T47D (cell line): Measurements from ENCODE around the gene ABCA6.

Experiments
- DNase-seq, 2 experiments: peaks; one replicate each; pipeline versions ENCODE4 v3.0.0 to v3.0.0-alpha.2; 2011 to 2012; ENCODE audit warnings: low read depth in 1 of 2, low spot score in 1 of 2
- JUND ChIP-seq: IDR thresholded peaks from 2 replicates; pipeline ENCODE4 v1.6.1; 2012; ENCODE audit warnings: low read depth
- in situ Hi-C: cut with HindIII; loops from 2 replicates; pipeline ENCODE4 v1.10.0; 2016; ENCODE audit warnings: low sequenced_read_pairs, low pct_unique_long_range_greater_than_20kb

Gene ABCA6

GRCh38 chr17:69064001-69064400 lies 77.7 kb downstream of the ABCA6 start:
- DNase-seq = no peak
- no peak for TF ChIP-seq JUND
- in situ Hi-C loops = no loop called here

GRCh38 chr17:69062860-69063581 lies 78.7 kb downstream of the ABCA6 start:
- TF ChIP-seq JUND = no peak
- no peak for DNase-seq
- in situ Hi-C loops = no loop called here

GRCh38 chr17:69061721-69062556 lies 79.8 kb downstream of the ABCA6 start:
- no peak for DNase-seq
- in situ Hi-C loops = no loop called here
- no peak for TF ChIP-seq JUND

- no peak for TF ChIP-seq JUND
- no peak for DNase-seq
- in situ Hi-C loops = no loop called here
These were observed 80.9 kb downstream of the ABCA6 start, which contains the start of gene ABCA9 for GRCh38 chr17:69060822-69061221. Gene ABCA9 (minus strand): TSS chr17:69060927. CDS start chr17:69051126, 9,801 bp downstream.

- no peak for TF ChIP-seq JUND
- in situ Hi-C loops = no loop called here
- DNase-seq = no peak
These were observed 82.1 kb downstream of the ABCA6 start for GRCh38 chr17:69059458-69060175.

GRCh38 chr17:69058165-69058564 lies 83.5 kb downstream of the ABCA6 start:
- in situ Hi-C loops = no loop called here
- no peak for DNase-seq

GRCh38 chr17:69057280-69057679 lies 84.4 kb downstream of the ABCA6 start:
- in situ Hi-C loops = no loop called here
- no peak for DNase-seq
- no peak for TF ChIP-seq JUND

More at GRCh38 chr17:69058165-69058564, 83.5 kb downstream of the ABCA6 start:
- no peak for TF ChIP-seq JUND

GRCh38 chr17:69056179-69056823 lies 85.4 kb downstream of the ABCA6 start:
- in situ Hi-C loops = no loop called here
- DNase-seq = no peak
- no peak for TF ChIP-seq JUND

GRCh38 chr17:69055334-69055733 lies 86.4 kb downstream of the ABCA6 start:
- no peak for TF ChIP-seq JUND
- DNase-seq = no peak
- in situ Hi-C loops = no loop called here

- no peak for DNase-seq
- in situ Hi-C loops = no loop called here
- no peak for TF ChIP-seq JUND
These were observed 90.5 kb downstream of the ABCA6 start for GRCh38 chr17:69050999-69051775.

GRCh38 chr17:69048634-69049033 lies 93.1 kb downstream of the ABCA6 start:
- DNase-seq = no peak
- TF ChIP-seq JUND = no peak
- in situ Hi-C loops = no loop called here
